ENCODE measurements around the gene ANKRD10. TPM values are rescaled to one million over a fixed set of nuclear protein-coding genes. Genes with fewer than 3 reads are reported as not detected.

Gene ANKRD10
- total RNA-seq, 4 donors from 2014 or later = 97.8 to 189 (median 114) TPM

- Histone ChIP-seq H3K9me3 (no peaks in the 10 kb centered on the region), H3K27ac (no peak overlapping the region), H3K36me3 (no peaks in the 10 kb centered on the region), H3K27me3 (peaks cover 27% of the 10 kb centered on the region), H3K4me1 (no peaks in the 10 kb centered on the region), H3K4me3 (no peak overlapping the region)
- TF ChIP-seq EP300 (IDR thresholded peaks at IDR 0.05) (no peak), CTCF (IDR thresholded peaks at IDR 0.05) (no peak), POLR2AphosphoS5 (IDR thresholded peaks at IDR 0.05) (no peak), POLR2A (IDR thresholded peaks at IDR 0.05) (no peak)
- WGBS, 2 donors (ENCODE audit: low coverage in 1 of 2) = 90% methylated on average over 8 of the region's 16 CpGs; no CpG with 5 or more reads in 1 of the 2 donors
- ATAC-seq = no peak
These were observed 84.5 kb downstream of the ANKRD10 start for GRCh38 chr13:110830331-110830730.

GRCh38 chr13:110829486-110829885, 85.4 kb downstream of the ANKRD10 start:
- Histone ChIP-seq H3K27ac (no peak overlapping the region), H3K9me3 (no peaks in the 10 kb centered on the region), H3K36me3 (no peaks in the 10 kb centered on the region), H3K4me3 (no peak overlapping the region), H3K4me1 (no peaks in the 10 kb centered on the region), H3K27me3 (peaks cover 27% of the 10 kb centered on the region)
- ATAC-seq = no peak
- WGBS, 2 donors (ENCODE audit: low coverage in 1 of 2) = no CpG with 5 or more reads among the region's 8 CpGs
- TF ChIP-seq POLR2AphosphoS5 (IDR thresholded peaks at IDR 0.05) (no peak), POLR2A (IDR thresholded peaks at IDR 0.05) (no peak), EP300 (IDR thresholded peaks at IDR 0.05) (no peak), CTCF (IDR thresholded peaks at IDR 0.05) (no peak)

GRCh38 chr13:110828705-110829104, 86.2 kb downstream of the ANKRD10 start:
- ATAC-seq = no peak
- peaks cover 27% of the 10 kb centered on the region for H3K27me3 ChIP-seq
- 91 to 97% methylated on average over 6 to 9 of the region's 9 CpGs for WGBS, 2 donors (ENCODE audit: low coverage in 1 of 2)
- no peak overlapping the region for H3K4me3 ChIP-seq
- H3K4me1 ChIP-seq = no peaks in the 10 kb centered on the region
- TF ChIP-seq POLR2A (IDR thresholded peaks at IDR 0.05) (no peak), EP300 (IDR thresholded peaks at IDR 0.05) (no peak), POLR2AphosphoS5 (IDR thresholded peaks at IDR 0.05) (no peak), CTCF (IDR thresholded peaks at IDR 0.05) (no peak)
- no peaks in the 10 kb centered on the region for H3K36me3 ChIP-seq
- H3K27ac ChIP-seq = no peak overlapping the region
- H3K9me3 ChIP-seq = no peaks in the 10 kb centered on the region

Small RNAs within 50 kb of the gene (small RNA-seq; reads per million reads assigned to genes)
- 0 reads per million in 4 donors for gene AL442128.1

Other genes with a start within 250 kb of the ANKRD10 start
- gene CARS2, start 209.0 kb downstream of the ANKRD10 start, total RNA-seq = 10 to 100 TPM; 36.6 to 69.1 (median 53.8) TPM
- gene ING1, start 201.4 kb downstream of the ANKRD10 start, total RNA-seq = 10 to 100 TPM; 16.2 to 29.0 (median 22.7) TPM
- gene ARHGEF7, start 200.2 kb upstream of the ANKRD10 start, total RNA-seq = 10 to 100 TPM; 23.3 to 78.6 (median 47.2) TPM